Measurements from ENCODE around the gene CDKAL1.

DNA sequence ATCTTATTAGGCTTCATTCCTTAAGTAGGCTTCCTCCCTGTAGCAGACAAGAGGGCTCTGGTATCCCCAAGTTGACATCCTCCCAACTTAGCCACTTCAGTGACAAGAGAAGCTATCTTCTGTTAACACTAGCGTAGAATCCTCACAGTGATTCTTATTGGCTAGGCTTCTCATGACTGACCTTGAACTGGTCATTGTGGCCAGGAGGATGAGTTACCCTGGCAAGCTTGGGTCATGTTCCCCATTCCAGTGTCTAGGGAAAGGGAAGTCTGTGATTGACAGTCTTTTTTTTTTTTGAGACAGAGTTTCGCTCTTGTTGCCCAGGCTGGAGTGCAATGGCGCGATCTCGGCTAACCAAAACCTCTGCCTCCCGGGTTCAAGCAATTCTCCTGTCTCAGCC, 7.1 kb downstream of the CDKAL1 start:
- TF ChIP-seq POLR2A (IDR thresholded peaks at IDR 0.05), result no peak
- TF ChIP-seq, protein P1, sequence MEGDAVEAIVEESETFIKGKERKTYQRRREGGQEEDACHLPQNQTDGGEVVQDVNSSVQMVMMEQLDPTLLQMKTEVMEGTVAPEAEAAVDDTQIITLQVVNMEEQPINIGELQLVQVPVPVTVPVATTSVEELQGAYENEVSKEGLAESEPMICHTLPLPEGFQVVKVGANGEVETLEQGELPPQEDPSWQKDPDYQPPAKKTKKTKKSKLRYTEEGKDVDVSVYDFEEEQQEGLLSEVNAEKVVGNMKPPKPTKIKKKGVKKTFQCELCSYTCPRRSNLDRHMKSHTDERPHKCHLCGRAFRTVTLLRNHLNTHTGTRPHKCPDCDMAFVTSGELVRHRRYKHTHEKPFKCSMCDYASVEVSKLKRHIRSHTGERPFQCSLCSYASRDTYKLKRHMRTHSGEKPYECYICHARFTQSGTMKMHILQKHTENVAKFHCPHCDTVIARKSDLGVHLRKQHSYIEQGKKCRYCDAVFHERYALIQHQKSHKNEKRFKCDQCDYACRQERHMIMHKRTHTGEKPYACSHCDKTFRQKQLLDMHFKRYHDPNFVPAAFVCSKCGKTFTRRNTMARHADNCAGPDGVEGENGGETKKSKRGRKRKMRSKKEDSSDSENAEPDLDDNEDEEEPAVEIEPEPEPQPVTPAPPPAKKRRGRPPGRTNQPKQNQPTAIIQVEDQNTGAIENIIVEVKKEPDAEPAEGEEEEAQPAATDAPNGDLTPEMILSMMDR (IDR thresholded peaks at IDR 0.05), result no peak
